K562 (cell line): Measurements from ENCODE around the gene HPCAL1. TPM values are rescaled to one million over a fixed set of nuclear protein-coding genes. Genes with fewer than 3 reads are reported as not detected.

Experiments used
- BRF1 ChIP-seq: IDR thresholded peaks from 3 replicates; pipeline ENCODE4 v1.6.1; 2011; ENCODE audit warnings: borderline replicate concordance, mild to moderate bottlenecking; ENCODE audit not compliant: insufficient read length; ENCODE audit errors: extremely low read depth
- CREB1 ChIP-seq, 2 experiments: sonication (generic) in 1 of 2; formaldehyde crosslinking in 1 of 2; IDR thresholded peaks; 2 replicates each; pipeline versions ENCODE4 v1.6.1 to v1.8.0; 2012 to 2022; ENCODE audit warnings: inconsistent platforms in 1 of 2, mild to moderate bottlenecking in 1 of 2, missing genetic modification reagents in 1 of 2, moderate library complexity in 1 of 2
- CTBP1 ChIP-seq: fragments of 450-650 bp; IDR thresholded peaks from 2 replicates; pipeline ENCODE4 v1.6.1; 2016; ENCODE audit warnings: borderline replicate concordance
- EP300 ChIP-seq: IDR thresholded peaks from 2 replicates; pipeline ENCODE4 v1.6.1; 2012; ENCODE audit warnings: low read length, improper control_type of control experiment
- ETV1 ChIP-seq: fragments of 450-650 bp; conservative IDR thresholded peaks from 2 replicates; pipeline ENCODE4 v1.6.1; 2016; ENCODE audit warnings: missing genetic modification characterization, control low read depth, low read depth, missing compliant biosample characterization
- GATAD2B ChIP-seq: fragments of 450-650 bp; IDR thresholded peaks from 2 replicates; pipeline ENCODE4 v1.6.1; 2017; ENCODE audit warnings: mild to moderate bottlenecking, borderline replicate concordance
- IRF2 ChIP-seq: sonication (generic); formaldehyde crosslinking; IDR thresholded peaks from 2 replicates; pipeline ENCODE4 v1.8.1; 2022; ENCODE audit warnings: mild to moderate bottlenecking, missing genetic modification reagents
- MEF2D ChIP-seq: conservative IDR thresholded peaks from 2 replicates; pipeline ENCODE4 v1.6.1; 2016; ENCODE audit warnings: low read depth, missing genetic modification characterization, missing compliant biosample characterization
- MYBL2 ChIP-seq, 2 experiments: fragments of 450-650 bp in 1 of 2; sonication (generic) in 1 of 2; formaldehyde crosslinking in 1 of 2; IDR thresholded peaks; 2 replicates each; pipeline versions ENCODE4 v1.6.1 to v1.8.1; 2017 to 2022; ENCODE audit warnings: borderline replicate concordance in 1 of 2, inconsistent platforms in 1 of 2, low read depth in 1 of 2, mild to moderate bottlenecking in 1 of 2, missing genetic modification reagents in 1 of 2, moderate library complexity in 1 of 2
- NFRKB ChIP-seq: fragments of 450-650 bp; IDR thresholded peaks from 2 replicates; pipeline ENCODE4 v1.6.1; 2016; ENCODE audit warnings: low read depth
- OTX1 ChIP-seq: fragments of 450-650 bp; formaldehyde crosslinking; IDR thresholded peaks from 2 replicates; pipeline ENCODE4 v1.4.0; 2022; ENCODE audit warnings: mild to moderate bottlenecking
- PHB2 ChIP-seq: fragments of 450-650 bp; IDR thresholded peaks from 2 replicates; pipeline ENCODE4 v1.6.1; 2017; ENCODE audit warnings: low read depth
- PPARD ChIP-seq: fragments of 250-450 bp; sonication (Bioruptor Pico); IDR thresholded peaks from 2 replicates; pipeline ENCODE4 v1.8.0; 2022; ENCODE audit warnings: inconsistent platforms, mild to moderate bottlenecking, moderate library complexity
- SIX5 ChIP-seq, 2 experiments: IDR thresholded peaks; 2 replicates each; pipeline ENCODE4 v1.6.1; 2011; ENCODE audit warnings: low read length in 2 of 2, borderline replicate concordance in 1 of 2, low read depth in 1 of 2, mild to moderate bottlenecking in 1 of 2, moderate library complexity in 1 of 2; ENCODE audit not compliant: insufficient read depth in 1 of 2
- SMARCA4 ChIP-seq: fragments of 450-650 bp; IDR thresholded peaks from 2 replicates; pipeline ENCODE4 v1.6.1; 2016
- SUPT5H ChIP-seq: fragments of 450-650 bp; IDR thresholded peaks from 2 replicates; pipeline ENCODE4 v1.6.1; 2016
- TBP ChIP-seq: optimal IDR thresholded peaks from 2 replicates; pipeline ENCODE3; 2011; ENCODE audit warnings: low read depth, low read length, improper control_type of control experiment
- TOE1 ChIP-seq, 2 experiments: fragments of 450-650 bp in 1 of 2; sonication (generic) in 1 of 2; formaldehyde crosslinking in 1 of 2; IDR thresholded peaks; 2 replicates each; pipeline versions ENCODE4 v1.7.1 to v1.8.0; 2016 to 2022; ENCODE audit warnings: borderline replicate concordance in 2 of 2, mild to moderate bottlenecking in 2 of 2, antibody characterized with exemption in 1 of 2, inconsistent platforms in 1 of 2, low read depth in 1 of 2, missing genetic modification reagents in 1 of 2, moderate library complexity in 1 of 2
- ZFX ChIP-seq: sonication (generic); formaldehyde crosslinking; IDR thresholded peaks from 2 replicates; pipeline ENCODE4 v1.8.0; 2022; ENCODE audit warnings: mild to moderate bottlenecking, missing genetic modification reagents, moderate library complexity
- ZNF354B ChIP-seq: fragments of 250-450 bp; sonication (Bioruptor Pico); IDR thresholded peaks from 2 replicates; pipeline ENCODE4 v1.4.0; 2020
- ZSCAN29 ChIP-seq: fragments of 450-650 bp; IDR thresholded peaks from 2 replicates; pipeline ENCODE4 v1.6.1; 2017
- polyA plus RNA-seq, 8 experiments: library from polyadenylated mRNA; depleted of rRNA in 4 of 8; stranded (reverse) in 5 of 8; unstranded in 3 of 8; fragments of >200 nt; fragmentation: Nextera tagmentation in 2 of 8; fragmentation: Illumina TruSeq in 1 of 8; extraction: Ambion mirVana in 2 of 8; extraction: Trizol in 1 of 8; gene quantifications; 2 replicates each; pipeline versions ENCODE4 v1.2.1 to v1.2.3, GENCODE V29; 2011 to 2014; ENCODE audit warnings: inconsistent platforms in 1 of 8, missing spikeins in 1 of 8
- total RNA-seq, 7 experiments: library from RNA; depleted of rRNA in 6 of 7; stranded (reverse); fragments of >200 nt in 6 of 7; fragmentation: Illumina TruSeq in 2 of 7; extraction: Trizol in 2 of 7; gene quantifications; 2 replicates each; pipeline versions ENCODE4 v1.2.1 to v1.2.3, GENCODE V29; 2011 to 2021; ENCODE audit warnings: low replicate concordance in 1 of 7
- TF ChIP-seq, protein P1 (sequence below): fragments of 450-650 bp; IDR thresholded peaks from 2 replicates; pipeline ENCODE4 v1.7.1; 2018; ENCODE audit warnings: mild to moderate bottlenecking, low read depth; ENCODE audit not compliant: partially characterized antibody
- TF ChIP-seq, protein P2 (sequence below): IDR thresholded peaks from 2 replicates; pipeline ENCODE4 v1.6.1; 2011; ENCODE audit not compliant: insufficient read length; ENCODE audit errors: extremely low read depth
- TF ChIP-seq, protein P3 (sequence below): IDR thresholded peaks from 3 replicates; pipeline ENCODE4 v1.6.1; 2011; ENCODE audit warnings: borderline replicate concordance, mild to moderate bottlenecking; ENCODE audit not compliant: insufficient read length, insufficient read depth

HPCAL1 gene
- total and polyA plus RNA-seq, 9 of the 15 experiments (the other 6 are each of a cell fraction or from before 2014, with no cell fraction given) = 2.7 to 65.5 (median 23.9) TPM

DNA sequence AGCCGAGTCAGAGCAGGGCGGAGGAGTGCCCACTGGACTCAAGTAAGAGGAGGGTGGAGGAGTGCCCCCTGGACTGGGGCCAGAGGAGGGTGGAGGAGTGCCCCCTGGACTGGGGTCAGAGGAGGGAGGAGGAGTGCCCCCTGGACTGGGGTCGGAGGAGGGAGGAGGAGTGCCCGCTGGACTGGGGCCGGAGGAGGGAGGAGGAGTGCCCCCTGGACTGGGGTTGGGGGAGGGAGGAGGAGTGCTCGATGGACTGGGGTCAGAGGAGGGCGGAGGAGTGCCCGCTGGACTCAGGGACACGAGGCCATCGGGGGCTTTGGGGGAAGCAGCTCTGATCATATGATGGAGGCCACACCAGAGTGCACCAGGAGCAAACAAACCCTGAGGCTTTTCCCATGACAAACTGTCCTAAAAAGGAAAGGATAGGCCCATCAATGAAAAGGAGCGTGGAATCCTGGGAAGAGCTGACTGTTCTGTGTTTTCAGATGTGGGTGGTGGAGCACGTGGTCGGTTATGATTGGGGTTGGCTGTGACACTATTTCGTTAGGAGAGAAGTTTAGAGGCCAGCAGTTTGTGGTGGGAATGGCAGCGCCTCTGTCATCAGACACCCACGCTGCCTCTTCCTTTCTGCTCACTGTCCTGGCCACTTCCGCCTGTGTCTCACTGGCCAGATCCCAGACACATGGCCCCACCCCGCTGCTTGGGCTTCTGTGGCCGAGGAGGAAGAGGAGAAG, 24.5 kb upstream of the HPCAL1 start (continued):
- TF ChIP-seq, protein P1, sequence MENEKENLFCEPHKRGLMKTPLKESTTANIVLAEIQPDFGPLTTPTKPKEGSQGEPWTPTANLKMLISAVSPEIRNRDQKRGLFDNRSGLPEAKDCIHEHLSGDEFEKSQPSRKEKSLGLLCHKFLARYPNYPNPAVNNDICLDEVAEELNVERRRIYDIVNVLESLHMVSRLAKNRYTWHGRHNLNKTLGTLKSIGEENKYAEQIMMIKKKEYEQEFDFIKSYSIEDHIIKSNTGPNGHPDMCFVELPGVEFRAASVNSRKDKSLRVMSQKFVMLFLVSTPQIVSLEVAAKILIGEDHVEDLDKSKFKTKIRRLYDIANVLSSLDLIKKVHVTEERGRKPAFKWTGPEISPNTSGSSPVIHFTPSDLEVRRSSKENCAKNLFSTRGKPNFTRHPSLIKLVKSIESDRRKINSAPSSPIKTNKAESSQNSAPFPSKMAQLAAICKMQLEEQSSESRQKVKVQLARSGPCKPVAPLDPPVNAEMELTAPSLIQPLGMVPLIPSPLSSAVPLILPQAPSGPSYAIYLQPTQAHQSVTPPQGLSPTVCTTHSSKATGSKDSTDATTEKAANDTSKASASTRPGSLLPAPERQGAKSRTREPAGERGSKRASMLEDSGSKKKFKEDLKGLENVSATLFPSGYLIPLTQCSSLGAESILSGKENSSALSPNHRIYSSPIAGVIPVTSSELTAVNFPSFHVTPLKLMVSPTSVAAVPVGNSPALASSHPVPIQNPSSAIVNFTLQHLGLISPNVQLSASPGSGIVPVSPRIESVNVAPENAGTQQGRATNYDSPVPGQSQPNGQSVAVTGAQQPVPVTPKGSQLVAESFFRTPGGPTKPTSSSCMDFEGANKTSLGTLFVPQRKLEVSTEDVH = no peak
- TF ChIP-seq TOE1 (IDR thresholded peaks at IDR 0.05; ENCODE audit: borderline replicate concordance) (peak; percentile 64; the same call in 1 of the 2 replicates), TOE1 (CRISPR knock-in tag; IDR thresholded peaks at IDR 0.05; ENCODE audit: borderline replicate concordance, low read depth) (no peak), NFRKB (no peak; the same call in 1 of the 2 replicates), SUPT5H (no peak), ZSCAN29 (no peak), PHB2 (no peak), MEF2D (tag) (peak; percentile 82), IRF2 (CRISPR knock-in tag) (no peak), GATAD2B (no peak), ZNF354B (CRISPR knock-in tag) (0 out of 2 replicates have a peak, but pooled peaks have one; percentile 38), PPARD (no peak), OTX1 (CRISPR knock-in tag) (0 out of 2 replicates have a peak, but pooled peaks have one; percentile 66), CTBP1 (peak; percentile 48; the same call in 1 of the 2 replicates), SMARCA4 (0 out of 2 replicates have a peak, but pooled peaks have one; percentile 38), SIX5 (IDR thresholded peaks at IDR 0.05; ENCODE audit: borderline replicate concordance in 1 of 2, insufficient read depth in 1 of 2, low read depth in 1 of 2, low read length in 2 of 2) (no peak), MYBL2 (IDR thresholded peaks at IDR 0.05; ENCODE audit: low read depth) (no peak), MYBL2 (CRISPR knock-in tag; IDR thresholded peaks at IDR 0.05; ENCODE audit: borderline replicate concordance) (no peak), BRF1 (no peak), CREB1 (IDR thresholded peaks at IDR 0.05) (0 out of 2 replicates have a peak, but pooled peaks have one; percentile 42), CREB1 (CRISPR knock-in tag; IDR thresholded peaks at IDR 0.05) (peak; percentile 54; the same call in 1 of the 2 replicates), EP300 (peak; percentile 46; the same call in 1 of the 2 replicates), ETV1 (peak; percentile 80), TBP (no peak), ZFX (peak; percentile 61)
- TF ChIP-seq, protein P2, sequence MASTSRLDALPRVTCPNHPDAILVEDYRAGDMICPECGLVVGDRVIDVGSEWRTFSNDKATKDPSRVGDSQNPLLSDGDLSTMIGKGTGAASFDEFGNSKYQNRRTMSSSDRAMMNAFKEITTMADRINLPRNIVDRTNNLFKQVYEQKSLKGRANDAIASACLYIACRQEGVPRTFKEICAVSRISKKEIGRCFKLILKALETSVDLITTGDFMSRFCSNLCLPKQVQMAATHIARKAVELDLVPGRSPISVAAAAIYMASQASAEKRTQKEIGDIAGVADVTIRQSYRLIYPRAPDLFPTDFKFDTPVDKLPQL = no peak
- TF ChIP-seq, protein P3, sequence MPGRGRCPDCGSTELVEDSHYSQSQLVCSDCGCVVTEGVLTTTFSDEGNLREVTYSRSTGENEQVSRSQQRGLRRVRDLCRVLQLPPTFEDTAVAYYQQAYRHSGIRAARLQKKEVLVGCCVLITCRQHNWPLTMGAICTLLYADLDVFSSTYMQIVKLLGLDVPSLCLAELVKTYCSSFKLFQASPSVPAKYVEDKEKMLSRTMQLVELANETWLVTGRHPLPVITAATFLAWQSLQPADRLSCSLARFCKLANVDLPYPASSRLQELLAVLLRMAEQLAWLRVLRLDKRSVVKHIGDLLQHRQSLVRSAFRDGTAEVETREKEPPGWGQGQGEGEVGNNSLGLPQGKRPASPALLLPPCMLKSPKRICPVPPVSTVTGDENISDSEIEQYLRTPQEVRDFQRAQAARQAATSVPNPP = no peak
